B cell (primary cell): ENCODE results near the gene FST. TPM values are rescaled to one million over a fixed set of nuclear protein-coding genes. Genes with fewer than 3 reads are reported as not detected.

ENCODE experiments used
- ATAC-seq: fragments of 200-7000 bp; cut with Tn5 transposase; one replicate; pipeline ENCODE4 v1.10.0; 2021; ENCODE audit warnings: low read depth, mild to moderate bottlenecking, moderate number of reproducible peaks, moderate library complexity
- CTCF ChIA-PET: fragments of 350-600 bp; sonication (Branson Sonifier 250); formaldehyde crosslinking; loops from one replicate; lab custom pipeline; 2021; ENCODE audit warnings: antibody characterized with exemption, inconsistent platforms; lab: Charles Lee
- POLR2A ChIA-PET: fragments of 350-600 bp; sonication (Branson Sonifier 250); formaldehyde crosslinking; loops from one replicate; lab custom pipeline; 2021; ENCODE audit warnings: antibody characterized with exemption; lab: Charles Lee
- DNase-seq: peaks from one replicate; pipeline ENCODE4 v3.0.0; 2013
- H2AFZ ChIP-seq: 2 replicates; pipeline ENCODE4 v1.6.1; 2012; ENCODE audit warnings: mild to moderate bottlenecking, low read depth, low read length; ENCODE audit not compliant: insufficient read depth, poor library complexity, severe bottlenecking
- H3K27ac ChIP-seq, 2 donors: 1 replicate in 1 of 2; 2 replicates in 1 of 2; pipeline ENCODE4 v1.5.1; 2012 to 2013; ENCODE audit warnings: low read length in 2 of 2, mild to moderate bottlenecking in 2 of 2, moderate library complexity in 1 of 2
- H3K27me3 ChIP-seq, 4 experiments: fragments of 200-600 bp in 1 of 4; sonication (generic) in 1 of 4; replicated peaks in 1 of 4; 1 replicate in 2 of 4; 2 replicates in 2 of 4; pipeline versions ENCODE4 v1.6.1 to v1.7.0; 2013 to 2016; ENCODE audit warnings: low read length in 3 of 4, mild to moderate bottlenecking in 2 of 4, mixed read lengths in 1 of 4, moderate library complexity in 1 of 4; ENCODE audit not compliant: insufficient read depth in 4 of 4, control insufficient read depth in 3 of 4; ENCODE audit errors: control extremely low read depth in 1 of 4
- H3K36me3 ChIP-seq, 2 experiments: replicated peaks in 1 of 2; 1 replicate in 1 of 2; 2 replicates in 1 of 2; pipeline versions ENCODE4 v1.6.1 to v1.7.1; 2013; ENCODE audit warnings: low read length in 1 of 2; ENCODE audit not compliant: insufficient read depth in 2 of 2, control insufficient read depth in 1 of 2; ENCODE audit errors: control extremely low read depth in 1 of 2, extremely low read depth in 1 of 2
- H3K4me1 ChIP-seq, 2 donors: fragments of 200-600 bp in 1 of 2; sonication (generic) in 1 of 2; 1 replicate in 1 of 2; 2 replicates in 1 of 2; pipeline versions ENCODE4 v1.5.1 to v1.6.1; 2013 to 2017; ENCODE audit warnings: low read length in 2 of 2; ENCODE audit not compliant: control insufficient read depth in 2 of 2, insufficient read depth in 2 of 2
- H3K4me2 ChIP-seq: replicated peaks from 2 replicates; pipeline ENCODE3; 2012; ENCODE audit warnings: mild to moderate bottlenecking, low read depth, low read length; ENCODE audit not compliant: poor library complexity, severe bottlenecking
- H3K4me3 ChIP-seq, 5 experiments: fragments of 200-600 bp in 1 of 5; sonication (generic) in 1 of 5; 1 replicate in 3 of 5; 2 replicates in 2 of 5; pipeline versions ENCODE4 v1.5.1 to v1.7.0; 2011 to 2016; ENCODE audit warnings: low read length in 4 of 5, mild to moderate bottlenecking in 4 of 5, low read depth in 2 of 5, control low read depth in 1 of 5, moderate library complexity in 1 of 5; ENCODE audit not compliant: insufficient read depth in 1 of 5; ENCODE audit errors: control extremely low read depth in 1 of 5, extremely low read depth in 1 of 5
- H3K79me2 ChIP-seq: fragments of 200-600 bp; sonication (generic); one replicate; pipeline ENCODE4 v1.6.0; 2016; ENCODE audit warnings: low read length; ENCODE audit not compliant: control insufficient read depth, insufficient read depth
- H3K9ac ChIP-seq: fragments of 200-600 bp; sonication (generic); 2 replicates; pipeline ENCODE4 v1.6.1; 2017; ENCODE audit warnings: mild to moderate bottlenecking, low read length, moderate library complexity
- H3K9me3 ChIP-seq, 3 donors: one replicate each; pipeline versions ENCODE4 v1.6.1 to v1.7.1; 2013; ENCODE audit warnings: low read length in 2 of 3; ENCODE audit not compliant: control insufficient read depth in 2 of 3, insufficient read depth in 1 of 3; ENCODE audit errors: control extremely low read depth in 1 of 3
- H4K20me1 ChIP-seq: 2 replicates; pipeline ENCODE4 v1.6.0; 2012; ENCODE audit warnings: mild to moderate bottlenecking, low read length; ENCODE audit not compliant: insufficient read depth, control insufficient read depth, poor library complexity, severe bottlenecking
- H3K27ac Mint-ChIP-seq: one replicate; pipeline ENCODE4 v1.8.0; 2021; ENCODE audit warnings: mixed read lengths
- H3K27me3 Mint-ChIP-seq: one replicate; pipeline ENCODE4 v1.8.0; 2021; ENCODE audit warnings: mixed read lengths
- H3K4me1 Mint-ChIP-seq: one replicate; pipeline ENCODE4 v1.8.0; 2021; ENCODE audit warnings: mixed read lengths
- H3K4me3 Mint-ChIP-seq: one replicate; pipeline ENCODE4 v1.8.0; 2021; ENCODE audit warnings: mixed read lengths
- H3K9me3 Mint-ChIP-seq: one replicate; pipeline ENCODE4 v1.8.0; 2022; ENCODE audit warnings: mixed read lengths; ENCODE audit not compliant: insufficient read depth
- EZH2 ChIP-seq: IDR thresholded peaks from 2 replicates; pipeline ENCODE4 v1.6.1; 2012; ENCODE audit warnings: borderline replicate concordance, low read depth, mild to moderate bottlenecking, moderate library complexity, low read length; ENCODE audit not compliant: insufficient read depth, poor library complexity, severe bottlenecking
- WGBS: methylation state at CpG from one replicate; pipeline ENCODE4 v1.1.5; 2013; ENCODE audit warnings: missing lambda C conversion rate; ENCODE audit not compliant: insufficient coverage; 5-methylcytosine and 5-hydroxymethylcytosine counted together
- intact Hi-C: fragments of 100-400 bp; cut with micrococcal nuclease; formaldehyde crosslinking; loops from one replicate; pipeline ENCODE4 v1.10.0; 2022
- polyA plus RNA-seq: library from polyadenylated mRNA; depleted of rRNA; stranded (reverse); fragments of >200 nt; gene quantifications from 2 replicates; pipeline ENCODE4 v1.2.3, GENCODE V29; 2012
- total RNA-seq, 2 donors: library from RNA; stranded (reverse); fragments of 120-200 nt in 1 of 2; gene quantifications; 1 replicate in 1 of 2; 2 replicates in 1 of 2; pipeline versions ENCODE4 v1.2.3 to v1.2.4, GENCODE V29; 2013 to 2022
- TF ChIP-seq, protein P1 (sequence below): fragments of 200-600 bp; IDR thresholded peaks from one replicate; pipeline ENCODE4 v1.8.0; 2022; ENCODE audit warnings: antibody characterized with exemption, mild to moderate bottlenecking

The FST gene
- total and polyA plus RNA-seq, 2 donors (not counting 1 experiment from before 2014, with no cell fraction given) = not detected

DNA sequence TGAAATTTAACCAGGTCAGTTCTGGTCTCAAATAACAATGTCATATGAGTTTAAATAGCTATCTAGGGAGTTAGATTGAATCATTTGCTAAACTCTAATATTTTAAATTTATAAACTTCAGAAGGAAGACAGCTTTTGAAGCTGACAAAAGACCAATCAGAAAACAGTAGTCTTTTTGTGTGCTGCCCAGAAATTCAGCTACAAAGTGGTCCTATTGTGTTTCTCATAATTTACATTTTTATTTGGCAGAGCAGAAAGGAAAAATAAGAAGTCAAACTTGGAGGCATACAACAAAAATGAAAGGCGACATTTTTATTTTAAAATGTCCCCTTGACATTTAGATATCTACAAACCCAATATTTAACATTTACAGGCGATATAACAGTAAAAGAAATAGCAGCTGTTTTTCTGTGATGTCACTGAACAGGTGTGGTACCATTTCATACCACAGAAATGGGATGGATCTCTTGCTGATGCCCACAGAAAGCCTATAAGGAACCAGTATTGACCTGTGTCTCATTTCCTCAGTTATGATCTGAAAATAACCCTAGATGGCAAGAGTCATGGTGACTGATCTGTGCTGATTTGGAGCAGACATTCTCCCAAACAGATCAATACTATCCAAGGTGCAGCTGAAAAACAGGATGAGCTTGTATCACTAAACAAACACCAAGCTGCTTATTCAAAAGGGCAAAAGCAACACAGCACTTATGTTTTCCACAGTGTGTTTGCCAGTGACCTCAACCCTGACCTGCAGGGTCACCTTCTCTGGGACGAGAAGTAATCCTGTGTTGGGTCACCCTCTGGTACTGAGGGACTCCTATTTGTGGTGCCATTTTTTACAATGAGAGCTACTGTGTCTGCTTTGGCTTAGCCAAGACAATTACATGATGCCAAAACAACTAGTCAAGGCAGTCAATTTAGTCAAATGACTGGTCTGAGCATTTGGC lies 3.6 kb upstream of the FST start:
- Mint-ChIP-seq H3K4me3 (no peak overlapping the region), H3K9me3 (no peaks in the 10 kb centered on the region), H3K27ac (no peak overlapping the region), H3K4me1 (peaks cover 26% of the 10 kb centered on the region), H3K27me3 (peaks cover 72% of the 10 kb centered on the region)
- H3K27ac ChIP-seq = no peak overlapping the region
- no peak overlapping the region for H3K4me2 ChIP-seq
- no peak for DNase-seq
- H3K79me2 ChIP-seq = no peaks in the 10 kb centered on the region
- no peak overlapping the region for H3K4me3 ChIP-seq
- ATAC-seq = no peak
- ChIA-PET CTCF (interaction anchor here (1.0 to 1.8 kb wide), 6 partner anchors 40 to 754 kb away, joined by 3 to 5 read pairs (median 3); no protein-coding TSS in a partner anchor), POLR2A (no interaction called here)
- H3K4me1 ChIP-seq = peaks cover 25 to 26% of the 10 kb centered on the region in 2 donors
- intact Hi-C loops = loop anchor here (5.0 kb wide), 1 partner anchor 940 kb away; no protein-coding TSS in a partner anchor
- TF ChIP-seq, protein P1, sequence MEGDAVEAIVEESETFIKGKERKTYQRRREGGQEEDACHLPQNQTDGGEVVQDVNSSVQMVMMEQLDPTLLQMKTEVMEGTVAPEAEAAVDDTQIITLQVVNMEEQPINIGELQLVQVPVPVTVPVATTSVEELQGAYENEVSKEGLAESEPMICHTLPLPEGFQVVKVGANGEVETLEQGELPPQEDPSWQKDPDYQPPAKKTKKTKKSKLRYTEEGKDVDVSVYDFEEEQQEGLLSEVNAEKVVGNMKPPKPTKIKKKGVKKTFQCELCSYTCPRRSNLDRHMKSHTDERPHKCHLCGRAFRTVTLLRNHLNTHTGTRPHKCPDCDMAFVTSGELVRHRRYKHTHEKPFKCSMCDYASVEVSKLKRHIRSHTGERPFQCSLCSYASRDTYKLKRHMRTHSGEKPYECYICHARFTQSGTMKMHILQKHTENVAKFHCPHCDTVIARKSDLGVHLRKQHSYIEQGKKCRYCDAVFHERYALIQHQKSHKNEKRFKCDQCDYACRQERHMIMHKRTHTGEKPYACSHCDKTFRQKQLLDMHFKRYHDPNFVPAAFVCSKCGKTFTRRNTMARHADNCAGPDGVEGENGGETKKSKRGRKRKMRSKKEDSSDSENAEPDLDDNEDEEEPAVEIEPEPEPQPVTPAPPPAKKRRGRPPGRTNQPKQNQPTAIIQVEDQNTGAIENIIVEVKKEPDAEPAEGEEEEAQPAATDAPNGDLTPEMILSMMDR = no peak
- TF ChIP-seq EZH2 = no peak
- H3K9me3 ChIP-seq = no peaks in the 10 kb centered on the region
- 90% methylated on average over 2 of the region's 3 CpGs for WGBS
- no peak overlapping the region for H3K9ac ChIP-seq
- no peaks in the 10 kb centered on the region for H4K20me1 ChIP-seq
- H2AFZ ChIP-seq = no peak overlapping the region
- H3K36me3 ChIP-seq = no peaks in the 10 kb centered on the region
- H3K27me3 ChIP-seq = peaks cover 0 to 33% (median 26%) of the 10 kb centered on the region in 4 experiments
